ENCODE measurements around the gene RGS19. TPM values are rescaled to one million over a fixed set of nuclear protein-coding genes. Genes with fewer than 3 reads are reported as not detected.
A peak's percentile ranks its signal among the peaks of the same experiment; 100 is the strongest.

Gene RGS19
- total RNA-seq, 3 donors from 2014 or later = 4.7 to 6.9 (median 6.5) TPM

DNA sequence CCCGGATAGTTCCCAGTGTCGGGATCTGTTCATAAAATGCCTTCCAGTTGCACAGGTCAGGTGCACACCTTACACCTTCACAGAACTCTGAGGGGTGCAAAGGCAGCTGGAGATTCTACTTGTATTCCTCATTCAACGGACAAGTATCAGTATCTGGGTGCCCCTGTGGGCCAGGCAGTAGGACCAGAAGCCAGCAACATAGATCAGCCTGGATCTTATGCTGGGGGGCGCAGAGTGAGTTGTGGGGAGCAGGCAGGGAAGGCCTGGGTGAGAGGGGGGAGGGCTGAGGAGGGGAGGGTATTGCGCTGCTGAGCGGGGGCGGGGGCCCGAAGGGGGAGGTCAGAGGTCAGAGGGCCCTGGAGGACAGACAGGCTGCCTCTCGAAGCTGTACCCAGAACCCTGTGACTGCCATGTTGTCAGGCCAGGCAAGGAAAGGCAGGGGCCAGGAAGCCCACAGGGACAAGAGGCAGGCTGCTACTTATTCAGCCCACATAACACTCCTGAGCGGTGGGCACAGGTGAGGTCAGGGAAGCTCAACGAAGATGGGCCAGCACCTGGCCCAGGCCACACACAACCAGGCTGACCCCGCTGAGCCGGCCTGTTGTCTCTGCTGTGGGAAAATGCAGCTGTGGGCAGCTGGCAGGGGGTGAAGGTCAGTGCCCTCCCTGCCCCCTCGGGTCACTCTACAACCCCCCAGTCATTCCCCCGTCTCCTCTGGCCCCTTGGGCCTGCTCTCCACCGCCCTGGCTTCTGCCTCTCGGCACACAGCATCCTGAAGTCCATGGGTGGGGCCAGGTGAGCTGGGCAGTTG is 1.7 kb upstream of the RGS19 start:
- TF ChIP-seq, protein P1, sequence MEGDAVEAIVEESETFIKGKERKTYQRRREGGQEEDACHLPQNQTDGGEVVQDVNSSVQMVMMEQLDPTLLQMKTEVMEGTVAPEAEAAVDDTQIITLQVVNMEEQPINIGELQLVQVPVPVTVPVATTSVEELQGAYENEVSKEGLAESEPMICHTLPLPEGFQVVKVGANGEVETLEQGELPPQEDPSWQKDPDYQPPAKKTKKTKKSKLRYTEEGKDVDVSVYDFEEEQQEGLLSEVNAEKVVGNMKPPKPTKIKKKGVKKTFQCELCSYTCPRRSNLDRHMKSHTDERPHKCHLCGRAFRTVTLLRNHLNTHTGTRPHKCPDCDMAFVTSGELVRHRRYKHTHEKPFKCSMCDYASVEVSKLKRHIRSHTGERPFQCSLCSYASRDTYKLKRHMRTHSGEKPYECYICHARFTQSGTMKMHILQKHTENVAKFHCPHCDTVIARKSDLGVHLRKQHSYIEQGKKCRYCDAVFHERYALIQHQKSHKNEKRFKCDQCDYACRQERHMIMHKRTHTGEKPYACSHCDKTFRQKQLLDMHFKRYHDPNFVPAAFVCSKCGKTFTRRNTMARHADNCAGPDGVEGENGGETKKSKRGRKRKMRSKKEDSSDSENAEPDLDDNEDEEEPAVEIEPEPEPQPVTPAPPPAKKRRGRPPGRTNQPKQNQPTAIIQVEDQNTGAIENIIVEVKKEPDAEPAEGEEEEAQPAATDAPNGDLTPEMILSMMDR (IDR thresholded peaks at IDR 0.05) = no peak
- ATAC-seq (no peak), DNase-seq (no peak)
- H3K4me1 ChIP-seq (ENCODE audit: low read depth) = peaks cover 18% of the 10 kb centered on the region
- no peaks in the 10 kb centered on the region for H3K9me3 ChIP-seq
- intact Hi-C loops (cut with DNase I, micrococcal nuclease) = no loop called here
- no peaks in the 10 kb centered on the region for H3K36me3 ChIP-seq (ENCODE audit: low read depth)
- H3K4me3 ChIP-seq = no peak overlapping the region

- no peak for ATAC-seq
- peaks cover 18% of the 10 kb centered on the region for H3K4me1 ChIP-seq (ENCODE audit: low read depth)
These were observed 895 bp upstream of the RGS19 start, which contains the start of gene OPRL1 for GRCh38 chr20:64080013-64080812. OPRL1 (plus strand) TSS chr20:64080082; CDS start chr20:64092721, 12,639 bp downstream.

GRCh38 chr20:64078934-64079272 is 415 bp downstream of the RGS19 start:
- no peak for ATAC-seq
- H3K36me3 ChIP-seq (ENCODE audit: low read depth) = no peaks in the 10 kb centered on the region
- peak overlapping the region; percentile 42 for H3K4me3 ChIP-seq
- TF ChIP-seq, protein P1 (IDR thresholded peaks at IDR 0.05) = no peak
- intact Hi-C loops (cut with DNase I, micrococcal nuclease) = no loop called here
- H3K4me1 ChIP-seq (ENCODE audit: low read depth) = peaks cover 14% of the 10 kb centered on the region
- no peak for DNase-seq
- H3K9me3 ChIP-seq = no peaks in the 10 kb centered on the region

More at GRCh38 chr20:64080013-64080812, 895 bp upstream of the RGS19 start, which contains the start of gene OPRL1:
- Histone ChIP-seq H3K36me3 (ENCODE audit: low read depth) (no peaks in the 10 kb centered on the region), H3K9me3 (no peaks in the 10 kb centered on the region), H3K4me3 (peak within 1 kb of the TSS; percentile 42)
- intact Hi-C loops (cut with DNase I, micrococcal nuclease) = no loop called here
- TF ChIP-seq, protein P1 (IDR thresholded peaks at IDR 0.05) = no peak
- DNase-seq = no peak

DNA sequence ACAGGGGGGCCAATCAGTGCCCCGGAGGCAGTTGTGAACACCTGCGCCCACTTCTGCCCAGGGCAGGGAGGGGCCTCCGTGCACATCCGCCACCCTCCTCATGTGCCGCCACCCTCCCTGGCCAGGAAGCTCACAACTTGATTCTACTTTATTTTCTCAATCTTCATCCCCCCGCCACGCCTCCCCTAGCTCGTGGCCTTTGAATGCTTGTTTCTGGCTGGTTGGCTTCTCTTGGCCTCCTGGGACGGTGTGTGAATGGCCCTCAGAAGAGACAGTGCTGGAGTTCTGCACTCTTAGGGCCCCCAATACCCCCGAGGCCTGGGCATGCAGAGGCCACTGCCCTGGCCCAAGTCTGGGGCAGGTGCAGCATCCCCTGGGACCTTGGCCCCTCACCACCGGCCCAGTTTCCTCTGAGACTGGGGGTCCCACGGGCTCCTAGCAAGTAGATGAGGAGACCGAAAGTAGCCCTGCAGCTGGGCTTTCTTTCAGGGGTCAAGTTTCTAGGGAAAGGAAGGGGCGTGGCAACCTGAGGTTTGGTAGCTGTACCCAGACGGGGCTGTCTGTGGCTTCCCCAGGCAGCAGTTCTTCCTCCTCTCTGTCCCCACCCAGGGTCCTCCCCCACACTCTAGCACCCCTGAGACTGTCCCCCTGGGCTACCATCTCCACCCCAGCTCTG is 1.3 kb downstream of the RGS19 start:
- peaks cover 12% of the 10 kb centered on the region for H3K4me1 ChIP-seq (ENCODE audit: low read depth)
- H3K9me3 ChIP-seq = no peaks in the 10 kb centered on the region
- peak; percentile 58 for ATAC-seq
- no peaks in the 10 kb centered on the region for H3K36me3 ChIP-seq (ENCODE audit: low read depth)
- no peak overlapping the region for H3K4me3 ChIP-seq
- DNase-seq = peak in 2 of 3 donors; percentile 54 to 86
- TF ChIP-seq, protein P1 (IDR thresholded peaks at IDR 0.05) = no peak
- intact Hi-C loops (cut with DNase I, micrococcal nuclease) = no loop called here

DNA sequence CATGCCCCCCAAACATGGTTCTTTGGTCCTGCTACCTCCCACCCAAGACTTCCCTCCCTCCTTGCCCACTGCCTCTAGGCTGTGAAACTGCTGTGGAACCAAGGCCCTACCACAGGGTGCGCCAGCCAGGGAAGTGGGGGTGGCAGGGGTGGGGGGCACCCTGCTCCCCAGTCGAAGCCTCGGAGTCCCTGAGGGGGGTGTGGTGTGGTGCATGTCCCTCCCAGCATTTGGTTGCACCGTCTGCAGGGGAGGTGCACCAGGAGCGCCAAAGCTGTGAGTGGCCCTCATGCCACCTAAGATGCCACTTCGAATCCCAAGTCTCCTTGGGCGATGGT is 1.8 kb downstream of the RGS19 start:
- no peak for DNase-seq
- no peaks in the 10 kb centered on the region for H3K36me3 ChIP-seq (ENCODE audit: low read depth)
- H3K9me3 ChIP-seq = no peaks in the 10 kb centered on the region
- peaks cover 12% of the 10 kb centered on the region for H3K4me1 ChIP-seq (ENCODE audit: low read depth)
- ATAC-seq = no peak
- intact Hi-C loops (cut with DNase I, micrococcal nuclease) = no loop called here
- TF ChIP-seq, protein P1 (IDR thresholded peaks at IDR 0.05) = no peak
- no peak overlapping the region for H3K4me3 ChIP-seq
